GM12875 (cell line): ENCODE results near the gene TGFB3.
"Not testable (repeated sequence)": the region's sequence is repeated elsewhere in the genome, so short reads cannot be mapped to it uniquely, and the experiment has no call there.

ENCODE experiments used
- H3K4me3 ChIP-seq: one replicate; pipeline ENCODE4 v1.5.1; 2011; ENCODE audit warnings: low read depth, low read length, control low read depth
- TF ChIP-seq, protein P1 (sequence below): IDR thresholded peaks from 2 replicates; pipeline ENCODE4 v1.5.1; 2011; ENCODE audit warnings: low read depth, mild to moderate bottlenecking, control low read depth, inconsistent platforms, low read length, moderate library complexity, borderline replicate concordance; ENCODE audit not compliant: insufficient read depth

Gene TGFB3

GRCh38 chr14:75939200-75939599, 42.6 kb downstream of the TGFB3 start:
- TF ChIP-seq, protein P1, sequence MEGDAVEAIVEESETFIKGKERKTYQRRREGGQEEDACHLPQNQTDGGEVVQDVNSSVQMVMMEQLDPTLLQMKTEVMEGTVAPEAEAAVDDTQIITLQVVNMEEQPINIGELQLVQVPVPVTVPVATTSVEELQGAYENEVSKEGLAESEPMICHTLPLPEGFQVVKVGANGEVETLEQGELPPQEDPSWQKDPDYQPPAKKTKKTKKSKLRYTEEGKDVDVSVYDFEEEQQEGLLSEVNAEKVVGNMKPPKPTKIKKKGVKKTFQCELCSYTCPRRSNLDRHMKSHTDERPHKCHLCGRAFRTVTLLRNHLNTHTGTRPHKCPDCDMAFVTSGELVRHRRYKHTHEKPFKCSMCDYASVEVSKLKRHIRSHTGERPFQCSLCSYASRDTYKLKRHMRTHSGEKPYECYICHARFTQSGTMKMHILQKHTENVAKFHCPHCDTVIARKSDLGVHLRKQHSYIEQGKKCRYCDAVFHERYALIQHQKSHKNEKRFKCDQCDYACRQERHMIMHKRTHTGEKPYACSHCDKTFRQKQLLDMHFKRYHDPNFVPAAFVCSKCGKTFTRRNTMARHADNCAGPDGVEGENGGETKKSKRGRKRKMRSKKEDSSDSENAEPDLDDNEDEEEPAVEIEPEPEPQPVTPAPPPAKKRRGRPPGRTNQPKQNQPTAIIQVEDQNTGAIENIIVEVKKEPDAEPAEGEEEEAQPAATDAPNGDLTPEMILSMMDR, result no peak
- no peak overlapping the region for H3K4me3 ChIP-seq

DNA sequence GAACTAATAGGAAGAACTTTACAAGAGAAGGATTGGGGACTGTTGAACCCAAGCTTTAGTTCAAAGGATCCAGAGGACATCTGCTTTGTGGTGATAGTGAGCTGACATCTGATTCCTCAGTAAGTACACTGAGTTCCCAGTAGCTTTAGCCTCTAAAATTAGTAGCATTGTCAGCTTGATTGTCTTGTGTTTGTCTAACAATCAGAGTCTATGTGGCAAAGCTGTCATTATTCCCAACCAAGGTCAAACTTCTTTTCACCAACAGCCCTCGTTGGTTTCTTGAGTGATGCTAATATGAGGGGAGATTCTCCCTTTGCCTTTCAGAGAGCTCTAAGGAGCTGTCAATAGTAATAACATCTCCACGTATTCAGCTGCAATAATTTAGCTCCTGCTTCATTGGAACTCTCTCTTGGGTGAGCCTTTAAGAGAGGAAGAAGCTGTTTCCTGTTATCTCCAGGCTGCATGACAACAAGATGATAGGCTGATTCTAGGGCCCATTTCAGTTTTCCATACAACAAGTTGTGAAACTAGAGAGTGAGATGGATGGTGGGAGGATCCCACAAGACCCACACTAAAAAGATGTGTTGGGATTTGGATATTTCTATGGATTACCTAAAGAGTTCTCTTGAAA, 46.7 kb downstream of the TGFB3 start:
- H3K4me3 ChIP-seq, result no peak overlapping the region
- TF ChIP-seq, protein P1, result no peak

- TF ChIP-seq, protein P1, result no peak
- no peak overlapping the region for H3K4me3 ChIP-seq
These were observed 48.0 kb downstream of the TGFB3 start for GRCh38 chr14:75933712-75934296.

DNA sequence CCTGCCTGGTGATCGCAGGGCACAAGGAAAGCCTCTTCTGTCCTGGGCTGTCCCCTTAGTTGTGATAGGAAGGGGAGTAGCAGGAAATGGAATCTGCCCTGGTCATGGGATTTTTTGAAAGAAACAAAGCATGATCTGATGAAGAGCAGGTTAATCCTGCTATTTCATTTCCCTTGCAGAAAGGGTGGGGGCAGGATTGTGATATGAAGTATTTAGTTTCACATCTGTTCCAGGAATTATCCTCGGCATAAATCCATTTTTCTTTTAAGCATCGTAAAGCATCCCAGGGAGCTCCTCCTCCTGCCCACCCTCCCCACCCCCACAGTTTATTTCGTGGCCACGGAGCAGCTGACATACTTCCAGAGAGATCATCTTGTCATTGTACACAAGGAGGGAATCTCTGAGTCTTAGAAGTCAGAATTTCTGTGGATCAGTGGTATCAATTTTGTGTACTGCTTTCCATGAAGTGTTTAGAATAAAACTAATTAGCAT, 53.1 kb downstream of the TGFB3 start:
- TF ChIP-seq, protein P1, result no peak
- no peak overlapping the region for H3K4me3 ChIP-seq

GRCh38 chr14:75927564-75928087, 54.2 kb downstream of the TGFB3 start:
- H3K4me3 ChIP-seq, result no peak overlapping the region
- TF ChIP-seq, protein P1, result no peak

DNA sequence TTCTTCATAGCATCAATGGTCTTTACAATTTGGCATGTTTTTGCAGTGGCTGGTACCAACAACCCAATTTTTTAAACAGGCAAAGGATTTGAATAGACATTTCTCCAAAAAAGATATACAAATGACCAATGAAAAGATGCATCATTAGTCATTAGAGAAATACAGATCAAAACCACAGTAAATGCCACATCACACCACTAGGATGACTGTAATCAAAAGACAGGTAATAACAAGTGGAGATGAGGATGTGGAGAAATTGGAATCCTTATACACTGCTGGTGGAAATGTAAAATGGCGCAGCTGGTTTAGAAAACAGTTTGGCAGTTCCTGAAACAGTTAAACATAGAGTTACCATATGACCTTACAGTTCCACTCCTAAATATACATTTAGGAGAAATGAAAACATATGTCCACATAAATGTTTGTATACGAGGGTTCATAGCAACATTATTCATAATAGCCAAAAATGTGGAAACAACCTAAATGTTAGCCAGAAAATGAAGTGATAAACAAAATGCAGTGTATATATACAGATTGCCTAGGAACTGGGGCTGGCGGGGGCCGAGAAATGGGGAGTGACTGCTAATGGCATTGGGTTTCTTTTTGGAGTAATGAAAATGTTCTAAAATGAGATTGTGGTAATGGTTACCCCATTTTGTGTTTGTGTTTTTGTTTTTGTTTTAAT, 55.2 kb downstream of the TGFB3 start:
- H3K4me3 ChIP-seq, result no peak overlapping the region
- TF ChIP-seq, protein P1, result no peak

DNA sequence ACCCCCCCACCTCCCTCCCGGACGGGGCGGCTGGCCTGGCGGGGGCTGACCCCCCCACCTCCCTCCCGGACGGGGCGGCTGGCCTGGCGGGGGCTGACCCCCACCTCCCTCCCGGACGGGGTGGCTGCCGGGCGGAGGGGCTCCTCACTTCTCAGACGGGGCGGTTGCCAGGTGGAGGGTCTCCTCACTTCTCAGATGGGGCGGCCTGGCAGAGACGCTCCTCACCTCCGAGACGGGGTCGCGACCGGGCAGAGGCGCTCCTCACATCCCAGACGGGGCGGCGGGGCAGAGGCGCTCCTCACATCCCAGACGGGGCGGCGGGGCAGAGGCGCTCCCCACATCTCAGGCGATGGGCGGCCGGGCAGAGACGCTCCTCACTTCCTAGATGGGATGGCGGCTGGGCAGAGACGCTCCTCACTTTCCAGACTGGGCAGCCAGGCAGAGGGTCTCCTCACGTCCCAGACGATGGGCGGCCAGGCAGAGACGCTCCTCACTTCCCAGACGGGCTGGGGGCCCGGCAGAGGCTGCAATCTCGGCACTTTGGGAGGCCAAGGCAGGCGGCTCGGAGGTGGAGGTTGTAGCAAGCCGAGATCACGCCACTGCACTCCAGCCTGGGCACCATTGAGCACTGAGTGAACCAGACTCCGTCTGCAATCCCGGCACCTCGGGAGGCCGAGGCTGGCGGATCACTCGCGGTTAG, 56.5 kb downstream of the TGFB3 start:
- H3K4me3 ChIP-seq, result not testable (repeated sequence)

DNA sequence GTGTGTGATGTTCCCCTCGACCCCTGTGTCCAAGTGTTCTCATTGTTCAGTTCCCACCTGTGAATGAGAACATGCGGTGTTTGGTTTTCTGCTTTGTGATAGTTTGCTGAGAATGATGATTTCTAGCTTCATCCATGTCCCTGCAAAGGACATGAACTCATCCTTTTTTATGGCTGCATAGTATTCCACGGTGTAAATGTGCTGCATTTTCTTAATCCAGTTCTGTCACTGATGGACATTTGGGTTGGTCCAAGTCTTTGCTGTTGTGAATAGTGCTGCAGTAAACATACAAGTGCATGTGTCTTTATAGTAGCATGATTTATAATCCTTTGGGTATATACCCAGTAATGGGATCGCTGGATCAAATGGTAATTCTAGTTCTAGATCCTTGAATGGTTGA, 61.4 kb downstream of the TGFB3 start:
- H3K4me3 ChIP-seq, result not testable (repeated sequence)
